ENCODE results near the gene RPN1.
"Not testable (repeated sequence)": the region's sequence is repeated elsewhere in the genome, so short reads cannot be mapped to it uniquely, and the experiment has no call there.

The RPN1 gene

DNA sequence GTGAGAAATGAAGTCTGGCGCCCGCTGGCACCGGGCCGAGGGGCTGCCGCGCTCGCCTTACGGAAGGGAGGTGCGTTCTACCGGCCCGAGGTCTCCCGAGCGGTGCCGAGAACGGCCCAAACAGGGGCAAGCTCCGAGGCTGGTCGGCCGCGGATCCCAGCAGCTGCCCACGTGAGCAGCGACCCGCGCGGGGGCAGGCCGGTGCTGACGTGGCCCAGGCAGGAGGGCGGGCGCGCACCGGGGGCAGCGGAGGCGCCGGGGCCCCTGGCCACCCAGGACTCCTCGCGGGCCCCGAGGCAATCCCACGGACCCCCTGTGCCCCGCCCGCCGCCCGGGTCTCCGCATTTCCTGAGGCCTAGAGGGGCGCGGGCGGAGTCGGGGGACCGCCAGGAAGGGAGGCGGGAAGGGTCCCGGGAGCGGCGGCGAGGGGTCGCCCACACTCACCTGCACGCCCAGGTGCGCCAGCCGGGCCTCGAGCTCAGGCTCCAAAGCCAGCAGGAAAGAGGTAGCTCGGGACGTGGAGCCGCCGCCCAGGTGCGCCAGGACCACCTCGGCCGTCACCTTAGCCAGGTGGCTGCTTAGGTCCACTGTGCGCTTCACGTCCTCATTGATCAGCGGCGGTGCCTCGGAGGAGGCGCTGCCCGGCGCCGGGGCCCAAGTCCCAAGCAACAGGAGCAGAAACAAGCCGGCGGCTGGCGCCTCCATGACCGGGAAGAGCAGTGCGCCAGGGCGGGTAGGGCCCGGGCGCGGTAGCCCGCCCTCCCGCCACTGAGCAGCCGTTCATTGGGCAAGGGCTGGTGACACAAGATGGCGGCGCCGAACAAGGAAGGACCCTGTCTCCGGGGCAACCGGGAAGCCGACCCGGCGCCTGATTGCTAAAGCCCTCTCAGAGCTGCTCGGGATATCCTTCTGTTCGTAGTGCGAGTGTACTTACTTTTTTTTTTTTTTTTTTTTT lies at the start of gene RPN1:
Gene RPN1, minus strand, starts transcription at position 723 of the 955 bp plus-strand sequence. Its CDS starts 18 bp downstream, at position 705.
- peak; percentile 97 for DNase-seq

DNA sequence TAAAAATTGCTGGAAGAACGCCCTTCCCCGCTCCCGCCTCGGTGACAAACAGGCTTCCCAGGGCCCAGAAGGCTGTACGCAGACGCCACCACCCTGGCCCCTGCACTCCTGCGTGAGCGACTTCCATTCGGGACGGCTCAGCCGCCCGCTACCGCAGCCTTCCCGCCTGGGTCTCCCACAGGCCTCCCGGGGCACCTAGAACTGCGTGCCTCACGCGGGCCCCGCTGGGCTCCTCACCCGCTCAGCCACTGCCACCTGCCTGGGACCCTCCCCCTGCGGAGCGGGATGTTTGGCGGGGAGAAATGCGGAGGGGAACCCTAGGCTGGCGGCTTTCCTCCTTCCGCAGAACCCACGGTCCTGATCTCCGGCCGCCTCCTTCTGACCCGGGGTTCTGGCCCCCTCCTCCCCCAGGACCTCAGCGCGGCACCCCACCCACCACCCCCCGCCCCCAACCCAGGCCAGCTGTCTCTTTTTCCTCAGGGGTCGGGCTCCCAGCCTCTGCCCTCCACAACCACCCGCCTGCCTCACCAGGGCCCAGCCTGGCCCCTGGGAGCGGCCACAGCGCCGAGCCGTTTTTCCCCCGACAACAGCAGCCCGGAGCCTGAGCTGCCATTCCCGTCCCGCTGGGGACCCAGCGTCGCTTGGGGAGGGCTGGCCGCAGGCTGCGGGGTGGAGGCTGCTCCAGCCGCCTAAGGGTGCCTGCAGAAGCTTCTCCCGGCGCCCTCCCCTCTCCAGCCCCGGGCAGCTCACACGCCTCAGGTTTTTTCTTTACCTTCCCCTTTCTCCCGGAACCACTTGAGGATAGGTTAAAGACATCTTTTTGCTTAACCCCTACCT lies 47.8 kb upstream of the RPN1 start:
- no peak for DNase-seq

DNA sequence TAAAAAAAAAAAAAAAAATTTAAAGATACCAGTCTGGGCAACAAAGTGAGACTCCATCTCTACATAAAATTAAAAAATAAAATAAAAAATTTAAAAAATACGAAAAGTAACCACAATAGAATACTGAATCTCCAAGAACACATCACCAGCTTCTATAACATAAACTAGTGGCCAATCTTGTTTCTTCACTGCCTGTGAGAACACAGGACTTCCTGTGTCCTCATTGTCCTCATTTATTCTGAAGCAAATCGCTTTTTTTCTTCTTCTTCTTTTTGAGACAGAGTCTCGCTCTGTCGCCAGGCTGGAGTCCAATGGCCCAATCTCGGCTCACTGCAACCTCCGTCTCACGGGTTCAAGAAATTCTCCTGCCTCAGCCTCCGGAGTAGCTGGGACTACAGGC lies 46.7 kb upstream of the RPN1 start:
- DNase-seq: no peak

DNA sequence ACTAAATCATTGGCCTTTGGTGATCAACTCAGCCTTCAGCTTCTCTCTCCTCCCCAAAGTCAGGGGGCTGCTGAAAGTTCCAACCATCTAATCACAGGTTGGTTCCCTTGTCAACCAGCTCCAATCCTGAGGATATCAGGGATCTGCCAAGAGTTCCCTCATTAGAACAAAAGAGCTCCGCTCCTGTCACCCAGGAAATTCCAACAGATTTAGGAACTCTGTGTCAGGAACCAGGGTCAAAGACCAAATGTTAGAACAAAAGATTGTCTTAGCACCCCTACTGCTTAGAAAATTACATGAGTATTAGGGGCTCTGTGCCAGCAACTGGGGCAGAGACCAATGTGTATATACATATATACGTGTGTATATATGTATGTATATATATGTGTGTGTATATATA lies 43.1 kb upstream of the RPN1 start:
- no peak for DNase-seq

DNA sequence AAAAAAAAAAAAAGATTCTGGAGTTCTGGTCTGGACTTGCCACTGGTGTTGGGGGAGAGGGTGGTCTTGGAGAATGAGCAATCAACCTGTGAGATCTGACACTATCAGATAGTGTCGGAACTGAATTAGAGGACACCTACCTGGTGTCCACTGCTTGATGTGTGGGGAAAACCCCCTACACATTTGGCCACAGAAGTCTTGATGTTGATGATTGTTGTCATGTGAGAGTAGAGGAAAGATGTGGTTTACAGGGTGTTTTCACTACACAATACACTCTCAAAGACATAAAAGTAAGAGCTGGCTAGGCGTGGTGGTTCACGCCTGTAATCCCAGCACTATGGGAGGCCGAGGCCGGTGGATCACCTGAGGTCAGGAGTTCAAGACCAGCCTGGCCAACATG lies 38.4 kb upstream of the RPN1 start:
- no peak for DNase-seq

DNA sequence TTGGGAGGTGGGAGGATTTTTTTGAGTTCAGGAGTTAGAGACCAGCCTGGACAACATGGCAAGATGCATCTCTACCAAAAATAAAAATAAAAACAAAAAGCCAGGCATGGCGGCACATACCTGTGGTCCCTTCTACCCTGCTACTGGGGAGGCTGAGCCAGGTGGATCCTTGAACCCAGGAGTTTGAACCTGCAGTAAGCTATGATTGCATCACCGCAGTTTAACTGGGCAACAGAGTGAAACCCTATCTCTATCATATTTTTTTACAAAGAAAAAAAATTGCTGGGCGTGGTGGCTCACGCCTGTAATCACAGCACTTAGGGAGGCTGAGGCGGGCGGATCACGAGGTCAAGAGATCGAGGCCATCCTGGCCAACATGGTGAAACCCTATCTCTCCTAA lies 35.8 kb upstream of the RPN1 start:
- no peak for DNase-seq

DNA sequence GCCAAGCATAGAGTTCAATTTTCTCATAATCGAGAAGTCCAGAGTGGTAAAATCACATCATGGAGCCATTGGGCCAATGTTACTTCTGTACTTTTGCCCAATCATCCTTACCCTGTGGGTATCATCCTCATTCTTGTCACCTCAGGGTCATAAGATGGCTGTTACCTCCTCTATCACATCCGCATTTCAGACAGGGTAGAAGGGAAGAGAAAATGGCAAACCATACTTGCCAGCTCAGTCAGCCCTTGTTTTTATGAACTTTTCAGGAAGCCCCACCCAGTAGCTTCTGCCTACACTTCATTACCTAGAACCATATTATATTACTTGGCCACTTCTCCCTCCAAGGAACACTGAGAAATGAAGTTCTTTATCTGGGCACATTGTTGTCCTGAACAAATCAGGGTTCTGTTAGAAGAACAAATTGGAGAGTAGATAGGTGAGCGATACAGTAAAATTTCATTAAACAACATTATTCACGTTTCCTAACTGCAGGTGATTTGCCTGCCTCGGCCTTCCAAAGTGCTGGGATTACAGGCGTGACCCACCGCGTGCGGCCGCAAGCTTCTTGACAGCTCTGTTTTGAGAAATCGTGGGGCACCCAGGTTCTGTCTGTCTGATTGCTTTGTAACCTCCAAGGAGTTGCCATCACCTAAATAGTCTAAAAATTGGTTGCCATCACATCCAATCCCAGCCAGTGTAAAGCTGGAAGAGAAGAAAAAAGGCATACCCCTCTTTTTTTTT lies 34.5 kb upstream of the RPN1 start:
- DNase-seq: no peak

DNA sequence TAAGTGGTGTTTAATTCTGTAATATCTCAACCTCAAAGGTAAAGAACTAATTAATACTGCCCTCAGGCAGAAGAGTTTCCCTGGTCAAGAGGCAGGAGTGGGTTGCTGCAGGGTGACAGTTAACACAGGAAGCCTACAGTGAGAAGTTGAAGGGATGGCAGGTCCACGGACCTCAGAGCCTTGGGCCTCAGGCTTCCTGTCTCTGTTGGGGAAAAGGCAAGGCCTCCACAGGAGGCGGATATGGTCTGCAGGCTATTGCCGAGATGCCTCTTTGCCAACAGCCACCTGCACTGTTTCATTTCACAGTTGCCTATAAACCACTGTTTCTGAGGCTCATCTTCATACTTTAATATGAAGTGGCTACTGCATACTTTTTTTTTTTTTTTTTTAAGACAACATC lies 33.3 kb upstream of the RPN1 start:
- no peak for DNase-seq

DNA sequence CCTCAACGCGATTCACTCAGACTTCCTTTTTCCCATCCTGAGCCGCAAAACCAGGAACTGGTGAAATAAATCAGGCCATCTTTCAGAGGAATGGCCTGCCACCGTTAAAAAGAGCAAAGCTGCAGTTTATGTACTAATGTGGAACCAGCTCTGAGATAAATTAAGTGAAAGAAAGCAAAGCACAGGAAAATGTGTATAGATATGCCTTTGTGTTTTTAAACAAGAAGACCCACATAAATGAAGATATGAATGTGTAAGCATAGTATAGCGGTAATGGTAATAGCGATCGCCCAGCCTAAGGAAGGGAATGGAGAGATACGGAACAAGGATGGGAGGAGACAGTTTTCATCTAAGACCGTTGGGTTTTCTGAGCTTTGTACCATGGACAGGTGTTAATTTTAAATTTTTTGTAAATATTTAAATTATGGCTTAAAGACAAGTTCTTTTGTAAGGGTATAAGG lies 30.8 kb upstream of the RPN1 start:
- no peak for DNase-seq

DNA sequence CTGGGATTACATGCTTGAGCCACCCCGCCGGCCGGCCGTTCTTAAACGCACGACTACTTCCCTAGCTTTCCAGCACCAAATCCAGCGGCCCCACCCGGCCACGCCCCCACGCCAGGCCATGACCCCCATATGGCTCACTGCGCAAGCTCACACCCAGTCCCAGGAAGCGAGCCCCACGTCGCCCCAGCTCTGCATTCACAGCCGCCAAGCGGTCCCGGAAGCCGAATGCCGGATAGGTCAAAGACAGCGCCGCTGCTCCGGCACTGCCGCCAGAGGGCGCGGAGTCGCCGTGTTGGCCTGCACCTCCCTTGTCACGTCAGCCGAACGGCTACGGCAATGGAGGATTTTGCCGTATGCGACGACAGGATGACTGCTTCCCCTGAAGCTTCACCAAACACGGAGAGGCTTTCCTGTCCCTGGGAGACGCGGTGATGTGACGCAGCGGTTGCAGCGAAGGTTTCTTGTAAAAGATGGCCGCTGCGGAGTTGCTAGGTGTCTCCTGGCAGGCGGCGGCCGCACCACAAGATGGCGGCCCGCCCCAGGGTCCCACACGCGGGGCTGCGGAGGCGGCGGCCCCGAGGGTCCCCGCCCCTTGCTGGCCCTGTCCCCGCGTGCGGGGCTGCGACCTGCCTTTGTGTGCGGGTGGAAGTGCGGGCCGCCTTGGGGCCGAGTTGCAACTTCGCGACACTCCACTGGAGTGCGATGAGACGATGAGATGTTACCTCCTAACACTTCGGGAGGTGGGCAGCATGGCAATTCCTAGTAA lies 30.2 kb upstream of the RPN1 start:
- DNase-seq: peak; percentile 100

DNA sequence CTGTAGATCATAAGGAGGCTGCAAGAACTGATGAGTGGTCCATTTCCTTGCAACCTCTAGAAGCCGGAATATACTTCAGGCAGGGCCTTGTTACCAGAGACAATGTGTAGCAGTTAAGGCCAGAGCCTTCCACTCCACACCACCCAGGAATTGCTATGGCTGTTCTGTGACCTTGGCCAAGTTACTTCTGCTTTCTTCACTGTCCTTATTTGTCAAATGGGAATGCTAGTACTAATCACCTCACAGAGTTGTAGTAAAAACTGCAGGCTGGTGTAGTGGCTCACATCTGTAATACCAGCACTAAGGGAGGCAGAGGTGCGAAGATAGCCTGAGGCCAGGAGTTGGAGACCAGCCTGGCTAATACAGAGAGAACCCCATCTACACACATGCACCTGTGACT lies 28.7 kb upstream of the RPN1 start:
- DNase-seq: no peak

DNA sequence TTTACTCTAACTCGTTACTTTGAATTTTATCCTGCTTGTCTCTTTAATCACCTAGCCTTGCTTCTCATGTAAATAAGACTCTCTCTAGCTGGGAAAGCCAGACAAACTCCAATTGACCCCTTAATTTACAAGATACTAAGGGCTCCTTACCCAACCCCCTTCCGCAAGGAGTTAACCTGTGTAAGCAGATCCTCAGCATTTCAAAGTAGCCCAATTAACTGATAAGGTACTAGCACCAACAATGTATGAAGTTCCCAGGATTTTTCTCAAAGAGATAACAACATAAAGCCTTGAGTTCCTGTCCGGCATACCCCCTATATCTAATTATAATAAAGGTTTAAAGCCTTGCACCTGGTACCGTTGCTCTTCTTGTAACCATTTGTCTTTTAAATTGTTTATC lies 25.2 kb upstream of the RPN1 start:
- not testable (repeated sequence) for DNase-seq

DNA sequence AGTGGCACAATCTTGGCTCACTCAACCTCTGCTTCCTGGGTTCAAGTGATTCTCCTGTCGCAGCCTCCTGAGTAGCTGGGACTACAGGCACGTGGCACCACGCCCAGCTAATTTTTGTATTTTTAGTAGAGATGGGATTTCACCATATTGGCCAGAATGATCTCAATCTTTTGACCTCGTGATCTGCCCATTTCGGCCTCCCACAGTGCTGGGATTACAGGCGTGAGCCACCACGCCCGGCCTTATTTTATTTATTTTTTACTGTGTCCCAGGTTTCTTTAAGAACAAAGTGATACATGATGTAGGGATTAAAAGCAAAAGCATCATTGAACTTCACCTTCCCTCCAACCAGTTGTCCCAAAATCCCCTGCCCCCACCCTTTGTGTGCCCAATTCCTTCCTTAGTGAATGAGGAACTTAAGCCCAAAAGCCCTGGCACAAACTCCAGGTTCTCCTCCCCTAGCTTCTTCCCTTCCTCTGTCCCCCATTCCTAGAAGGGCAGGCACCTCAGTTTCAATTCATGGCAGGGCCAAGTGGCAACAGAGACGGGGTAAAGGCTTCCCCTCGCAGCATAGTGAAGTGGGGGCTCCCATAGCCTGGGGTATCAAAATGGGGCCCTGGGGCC lies 23.7 kb upstream of the RPN1 start:
- DNase-seq: no peak

DNA sequence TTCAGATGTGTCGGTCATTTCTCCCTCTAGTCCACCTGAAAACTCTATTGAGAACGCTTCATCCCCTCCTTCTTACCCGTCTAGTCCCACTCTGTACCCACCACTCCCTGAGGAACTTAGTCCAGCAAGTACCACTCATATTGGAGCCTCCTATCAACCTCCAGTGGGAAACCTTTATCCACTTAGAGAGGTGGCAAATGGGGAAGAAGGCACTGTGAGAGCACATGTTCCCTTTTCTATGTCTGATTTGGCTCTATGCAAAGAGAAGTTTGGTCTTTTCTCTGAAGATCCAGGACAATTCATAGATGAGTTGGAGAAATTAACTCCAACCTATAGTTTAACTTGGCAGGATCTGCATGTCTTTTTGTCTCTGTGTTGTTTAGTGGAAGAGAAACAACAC lies 17.0 kb upstream of the RPN1 start:
- DNase-seq: no peak

DNA sequence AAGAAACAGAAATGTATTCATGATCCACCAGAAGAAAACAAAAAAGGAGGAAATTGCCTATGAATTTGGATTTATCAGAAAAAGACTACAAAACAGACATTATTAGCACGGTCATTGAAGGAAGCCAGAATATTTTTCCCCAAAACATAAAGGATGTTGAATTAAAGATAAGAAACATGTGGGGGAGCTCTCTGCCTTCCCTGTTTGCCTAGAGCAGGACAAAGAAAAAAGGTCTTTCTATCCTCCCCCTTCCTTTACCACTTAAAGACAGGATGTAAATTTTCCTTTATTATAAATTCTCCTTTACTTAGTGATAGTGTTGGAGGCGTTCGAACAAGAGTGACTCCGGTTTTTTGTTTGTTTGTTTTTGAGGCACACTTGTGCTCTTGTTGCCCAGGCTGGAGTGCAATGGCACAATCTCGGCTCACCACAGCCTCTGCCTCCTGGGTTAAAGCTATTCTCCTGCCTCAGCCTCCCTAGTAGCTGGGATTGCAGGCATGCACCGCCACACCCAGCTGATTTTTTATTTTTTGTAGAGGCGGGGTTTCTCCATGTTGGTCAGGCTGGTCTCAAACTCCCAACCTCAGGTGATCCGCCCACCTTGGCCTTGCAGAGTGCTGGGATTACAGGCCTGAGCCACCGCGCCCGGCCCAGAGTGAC lies 14.9 kb upstream of the RPN1 start:
- DNase-seq: no peak

DNA sequence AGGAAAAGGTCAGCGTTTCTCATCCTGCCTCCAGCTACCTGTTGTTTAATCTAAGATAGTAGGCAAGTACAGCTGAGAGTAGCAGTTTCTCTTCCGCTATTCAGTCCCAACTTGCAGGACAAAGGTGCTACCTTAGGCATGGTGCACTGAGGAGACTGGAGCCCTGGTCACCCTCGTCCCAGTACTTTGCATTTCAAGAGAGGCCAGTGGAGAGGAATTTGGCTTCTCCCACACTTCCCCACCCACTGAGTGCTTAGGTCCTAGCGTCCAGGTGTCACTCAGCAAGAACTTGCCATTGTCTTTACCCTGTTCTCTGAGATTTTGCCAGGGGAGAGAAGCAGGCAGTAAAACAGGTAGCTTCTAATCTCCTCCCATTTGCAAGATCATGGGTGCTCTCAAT lies 12.5 kb upstream of the RPN1 start:
- no peak for DNase-seq

DNA sequence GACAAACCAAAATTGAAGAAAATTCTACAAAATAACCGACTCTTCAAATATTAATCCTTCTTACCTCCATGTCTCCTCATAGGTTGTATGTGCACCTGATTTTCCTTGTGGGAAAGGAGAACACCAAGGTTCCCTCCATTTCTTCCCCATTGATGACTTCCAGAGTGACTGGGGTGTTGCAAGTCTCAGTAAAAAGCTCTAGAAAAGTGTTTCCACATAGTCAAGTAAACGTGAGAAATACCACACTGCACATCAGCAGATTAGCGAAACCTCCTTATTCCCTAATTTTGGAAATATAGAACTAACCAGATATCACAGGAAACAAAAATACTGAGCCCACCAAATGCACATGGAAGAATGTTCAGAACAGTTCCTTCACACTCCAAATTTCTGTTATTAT lies 4.9 kb upstream of the RPN1 start:
- DNase-seq: no peak

DNA sequence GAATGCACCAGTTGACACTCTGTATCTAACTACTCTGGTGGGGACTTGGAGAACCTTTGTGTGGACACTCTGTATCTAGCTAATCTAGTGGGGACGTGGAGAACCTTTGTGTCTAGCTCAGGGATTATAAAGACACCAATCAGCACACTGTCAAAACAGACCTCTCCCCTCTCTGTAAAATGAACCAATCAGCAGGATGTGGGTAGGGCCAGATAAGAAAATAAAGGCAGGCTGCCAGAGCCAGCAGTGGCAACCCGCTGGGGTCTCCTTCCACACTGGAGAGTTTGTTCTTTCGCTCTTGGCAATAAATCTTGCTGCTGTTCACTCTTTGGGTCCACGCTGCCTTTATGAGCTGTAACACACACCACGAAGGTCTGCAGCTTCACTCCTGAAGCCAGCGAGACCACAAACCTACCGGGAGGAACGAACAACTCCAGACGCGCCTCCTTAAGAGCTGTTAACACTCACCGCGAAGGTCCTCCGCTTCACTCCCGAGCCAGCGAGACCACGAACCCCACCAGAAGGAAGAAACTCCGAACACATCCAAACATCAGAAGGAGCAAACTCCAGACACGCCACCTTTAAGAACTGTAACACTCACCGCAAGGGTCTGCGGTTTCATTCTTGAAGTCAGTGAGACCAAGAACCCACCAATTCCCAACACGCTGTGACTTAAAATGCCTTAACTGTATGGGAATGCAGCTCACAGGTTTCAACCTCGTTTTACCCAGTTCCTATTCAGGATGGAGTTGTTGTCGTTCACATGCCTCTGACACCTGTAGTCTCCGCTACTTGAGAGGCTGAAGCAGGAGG lies 3.6 kb upstream of the RPN1 start:
- DNase-seq: peak; percentile 64

DNA sequence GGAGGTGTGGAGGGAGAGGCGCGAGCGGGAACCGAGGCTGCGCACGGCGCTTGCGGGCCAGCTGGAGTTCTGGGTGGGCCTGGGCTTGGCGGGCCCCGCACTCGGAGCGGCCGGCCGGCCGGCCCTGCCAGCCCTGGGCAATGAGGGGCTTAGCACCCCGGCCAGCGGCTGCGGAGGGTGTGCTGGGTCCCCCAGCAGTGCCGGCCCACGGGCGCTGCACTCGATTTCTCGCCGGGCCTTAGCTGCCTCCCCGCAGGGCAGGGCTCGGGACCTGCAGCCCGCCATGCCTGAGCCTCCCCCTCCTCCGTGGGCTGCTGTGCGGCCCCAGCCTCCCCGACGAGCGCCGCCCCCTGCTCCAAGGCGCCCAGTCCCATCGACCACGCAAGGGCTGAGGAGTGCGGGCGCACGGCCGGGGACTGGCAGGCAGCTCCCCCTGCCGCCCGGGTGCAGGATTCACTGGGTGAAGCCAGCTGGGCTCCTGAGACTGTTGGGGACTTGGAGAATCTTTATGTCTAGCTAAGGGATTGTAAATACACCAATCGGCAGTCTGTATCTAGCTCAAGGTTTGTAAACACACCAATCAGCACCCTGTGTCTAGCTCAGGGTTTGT lies 2.9 kb upstream of the RPN1 start:
- DNase-seq: peak; percentile 66
